ENCODE results near the gene DNAJC18. TPM values are rescaled to one million over a fixed set of nuclear protein-coding genes. Genes with fewer than 3 reads are reported as not detected.

The DNAJC18 gene
- total and polyA plus RNA-seq, 2 of the 4 experiments (the other 2 are of a cell fraction), result 8.5 to 11.1 TPM

DNA sequence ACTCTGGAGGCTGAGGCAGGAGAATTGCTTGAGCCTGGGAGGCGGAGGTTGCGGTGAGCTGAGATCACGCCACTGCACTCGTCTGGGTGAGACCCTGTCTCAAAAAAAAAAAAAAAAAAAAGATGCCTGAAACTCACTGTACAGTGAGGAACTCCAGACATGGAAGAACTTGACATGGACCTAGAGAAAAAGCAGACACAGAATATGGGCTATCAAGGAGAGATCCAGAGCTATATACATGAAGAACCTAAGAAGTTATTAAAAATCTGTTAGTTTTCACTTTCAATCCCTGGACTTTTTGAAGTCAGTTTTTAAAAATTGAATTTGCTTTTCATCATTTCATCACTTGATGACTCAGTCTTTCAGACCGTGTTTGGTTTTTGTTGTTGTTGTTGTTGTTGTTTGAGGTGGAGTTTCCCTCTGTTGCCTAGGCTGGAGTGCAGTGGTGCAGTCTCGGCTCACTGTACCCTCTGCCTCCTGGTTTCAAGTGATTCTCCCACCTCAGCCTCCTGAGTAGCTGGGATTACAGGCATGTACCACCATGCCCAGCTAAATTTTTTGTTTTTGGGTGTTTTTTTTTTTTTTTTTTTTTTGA lies 77.4 kb downstream of the DNAJC18 start:
- Histone ChIP-seq H2AK5ac (ENCODE audit: low read depth, low read length) (no peak overlapping the region), H3K9me1 (ENCODE audit: insufficient read depth, low read length) (peaks cover 5% of the 10 kb centered on the region), H3K36me3 (ENCODE audit: control insufficient read depth, insufficient read depth, low read length) (peaks cover 26% of the 10 kb centered on the region), H4K91ac (ENCODE audit: insufficient read depth, low read depth, low read length) (no peak overlapping the region), H3K27me3 (ENCODE audit: control insufficient read depth, insufficient read depth, low read length) (no peaks in the 10 kb centered on the region), H4K5ac (ENCODE audit: low read depth, low read length) (no peak overlapping the region), H3K4me2 (ENCODE audit: low read depth, low read length) (no peak overlapping the region), H2AFZ (replicated peaks; ENCODE audit: low read length, poor library complexity) (no peak overlapping the region), H3K56ac (ENCODE audit: extremely low read depth, insufficient read depth, low read length) (no peak overlapping the region), H3K79me1 (ENCODE audit: low read depth in 1 of 2, low read length in 2 of 2) (peaks cover 19 to 81% of the 10 kb centered on the region in 2 experiments), H3K18ac (ENCODE audit: low read depth, low read length) (no peak overlapping the region), H2BK15ac (ENCODE audit: low read depth, low read length) (no peak overlapping the region), H2BK120ac (ENCODE audit: low read depth, low read length) (no peak overlapping the region), H3K9ac (ENCODE audit: low read depth, low read length) (no peak overlapping the region), H3K9me3 (ENCODE audit: control insufficient read depth, insufficient read depth, low read length) (no peaks in the 10 kb centered on the region), H4K8ac (ENCODE audit: low read depth in 2 of 2, low read length in 2 of 2) (no peak overlapping the region), H3K4ac (ENCODE audit: low read depth, low read length) (no peak overlapping the region), H3K23ac (ENCODE audit: low read depth, low read length) (no peak overlapping the region), H3K14ac (replicated peaks; ENCODE audit: low read depth, low read length) (no peak overlapping the region), H3K4me1 (ENCODE audit: control insufficient read depth, insufficient read depth, low read length) (peaks cover 2% of the 10 kb centered on the region; the same call in 1 of the 2 replicates), H4K20me1 (ENCODE audit: insufficient read depth, low read length) (peaks cover 62% of the 10 kb centered on the region), H2BK5ac (ENCODE audit: low read depth, low read length, poor library complexity, severe bottlenecking) (no peak overlapping the region), H2BK20ac (ENCODE audit: low read depth, low read length) (no peak overlapping the region), H3K4me3 (ENCODE audit: insufficient read depth, low read depth, low read length) (no peak overlapping the region), H2AK9ac (replicated peaks; ENCODE audit: low read depth, low read length, poor library complexity) (no peak overlapping the region), H3K27ac (ENCODE audit: insufficient read depth, low read length) (no peak overlapping the region)
- BruUV-seq (replicated peaks), result no TSS peak
- intact Hi-C loops (cut with micrococcal nuclease), result no loop called here
- dilution Hi-C loops (cut with HindIII; ENCODE audit: low sequenced_read_pairs, unreplicated experiment), result no loop called here
- TF ChIP-seq RAD21 (IDR thresholded peaks at IDR 0.05; ENCODE audit: low read length), result no peak
- no peak for TF ChIP-seq ELK1 (IDR thresholded peaks at IDR 0.05; ENCODE audit: borderline replicate concordance, low read depth, low read length)
- no peak for TF ChIP-seq MXI1 (IDR thresholded peaks at IDR 0.05; ENCODE audit: borderline replicate concordance, low read depth, low read length)
- no peak for TF ChIP-seq RFX5 (IDR thresholded peaks at IDR 0.05; ENCODE audit: low read depth, low read length)
- CTCF ChIA-PET, result interaction anchor here (1.1 kb wide), 1 partner anchor 1009 kb away, joined by 3 read pairs; the partner anchor contains the start of gene KDM3B
- in situ Hi-C loops (cut with MboI; ENCODE audit: low sequenced_read_pairs), result no loop called here
- POLR2A ChIA-PET (ENCODE audit: unreplicated experiment), result no interaction called here
- ATAC-seq (ENCODE audit: low read depth) (no peak), DNase-seq (no peak)
- WGBS, 2 experiments (ENCODE audit: extremely low coverage in 2 of 2, insufficient read length in 1 of 2), result 97% methylated on average over 4 of the region's 6 CpGs; no CpG with 5 or more reads in 1 of the 2 experiments
